CD4-positive, alpha-beta T cell treated with Interleukin-6 for 4 hours (primary cell): ENCODE measurements around the gene CIB4.

Experiments used
- DNase-seq: peaks from one replicate; pipeline ENCODE4 v3.0.0-alpha.2; 2020; ENCODE audit warnings: mixed read lengths

Gene CIB4

GRCh38 chr2:26619521-26619951 is 21.6 kb downstream of the CIB4 start:
- no peak for DNase-seq

- DNase-seq, result no peak
Measured at GRCh38 chr2:26619096-26619495, 22.1 kb downstream of the CIB4 start.

- DNase-seq, result no peak
Measured at GRCh38 chr2:26618611-26619010, 22.6 kb downstream of the CIB4 start.

GRCh38 chr2:26617588-26618083 is 23.5 kb downstream of the CIB4 start:
- DNase-seq, result no peak

- no peak for DNase-seq
Measured at GRCh38 chr2:26616706-26617587, 24.2 kb downstream of the CIB4 start.

GRCh38 chr2:26615860-26616705 is 25.1 kb downstream of the CIB4 start:
- no peak for DNase-seq

GRCh38 chr2:26615336-26615859 is 25.8 kb downstream of the CIB4 start:
- DNase-seq, result no peak

- DNase-seq, result no peak
Measured at GRCh38 chr2:26614216-26615138, 26.7 kb downstream of the CIB4 start.

- DNase-seq, result no peak
Measured at GRCh38 chr2:26613241-26614215, 27.6 kb downstream of the CIB4 start.

GRCh38 chr2:26612522-26613240 is 28.5 kb downstream of the CIB4 start:
- no peak for DNase-seq

GRCh38 chr2:26612034-26612433 is 29.1 kb downstream of the CIB4 start:
- no peak for DNase-seq

- DNase-seq, result no peak
Measured at GRCh38 chr2:26610504-26611335, 30.4 kb downstream of the CIB4 start.

- DNase-seq, result peak; percentile 45
Measured at GRCh38 chr2:26609839-26610277, 31.3 kb downstream of the CIB4 start.

- no peak for DNase-seq
Measured at GRCh38 chr2:26609205-26609631, 31.9 kb downstream of the CIB4 start.

GRCh38 chr2:26608557-26608956 is 32.6 kb downstream of the CIB4 start:
- no peak for DNase-seq

- DNase-seq, result no peak
Measured at GRCh38 chr2:26607698-26608097, 33.5 kb downstream of the CIB4 start.

GRCh38 chr2:26606847-26607190 is 34.3 kb downstream of the CIB4 start:
- no peak for DNase-seq

- no peak for DNase-seq
Measured at GRCh38 chr2:26605999-26606846, 34.9 kb downstream of the CIB4 start.
